GM19351 (cell line): ENCODE measurements around the gene LIN37.

Experiments used
- ATAC-seq: cut with Tn5 transposase; IDR thresholded peaks from one replicate; pipeline ENCODE4 v1.9.1; 2021; ENCODE audit warnings: mild to moderate bottlenecking, moderate library complexity; ENCODE audit not compliant: unreplicated experiment

The LIN37 gene

GRCh38 chr19:35751839-35752745 is 3.7 kb downstream of the LIN37 start:
- no peak for ATAC-seq

- no peak for ATAC-seq
Measured at GRCh38 chr19:35752746-35753350, 4.5 kb downstream of the LIN37 start.

GRCh38 chr19:35753634-35754369 is 5.4 kb downstream of the LIN37 start:
- ATAC-seq, result no peak

GRCh38 chr19:35754370-35755130 is 6.2 kb downstream of the LIN37 start:
- ATAC-seq, result no peak

GRCh38 chr19:35755131-35755549 is 6.8 kb downstream of the LIN37 start:
- no peak for ATAC-seq

- no peak for ATAC-seq
Measured at GRCh38 chr19:35755550-35756376, 7.4 kb downstream of the LIN37 start.

- no peak for ATAC-seq
Measured at GRCh38 chr19:35756377-35757230, 8.2 kb downstream of the LIN37 start, which contains the start of gene HSPB6. HSPB6 (minus strand) TSS chr19:35757029; CDS start chr19:35757008, 21 bp downstream.

- no peak for ATAC-seq
Measured at GRCh38 chr19:35757231-35757748, 8.9 kb downstream of the LIN37 start.

GRCh38 chr19:35757749-35758608 is 9.6 kb downstream of the LIN37 start, which contains the start of gene PROSER3:
PROSER3 (plus strand) TSS chr19:35758176; CDS start chr19:35758216, 40 bp downstream.
- ATAC-seq, result peak; percentile 94

GRCh38 chr19:35759697-35760096 is 11.3 kb downstream of the LIN37 start:
- ATAC-seq, result no peak

- ATAC-seq, result no peak
Measured at GRCh38 chr19:35760711-35761349, 12.5 kb downstream of the LIN37 start.

GRCh38 chr19:35764432-35765315 is 16.3 kb downstream of the LIN37 start:
- no peak for ATAC-seq

GRCh38 chr19:35766571-35767104 is 18.3 kb downstream of the LIN37 start:
- ATAC-seq, result no peak

- ATAC-seq, result no peak
Measured at GRCh38 chr19:35767288-35768081, 19.1 kb downstream of the LIN37 start.

- no peak for ATAC-seq
Measured at GRCh38 chr19:35768082-35768421, 19.7 kb downstream of the LIN37 start.
